Measurements from ENCODE around the gene DNAI1.

DNA sequence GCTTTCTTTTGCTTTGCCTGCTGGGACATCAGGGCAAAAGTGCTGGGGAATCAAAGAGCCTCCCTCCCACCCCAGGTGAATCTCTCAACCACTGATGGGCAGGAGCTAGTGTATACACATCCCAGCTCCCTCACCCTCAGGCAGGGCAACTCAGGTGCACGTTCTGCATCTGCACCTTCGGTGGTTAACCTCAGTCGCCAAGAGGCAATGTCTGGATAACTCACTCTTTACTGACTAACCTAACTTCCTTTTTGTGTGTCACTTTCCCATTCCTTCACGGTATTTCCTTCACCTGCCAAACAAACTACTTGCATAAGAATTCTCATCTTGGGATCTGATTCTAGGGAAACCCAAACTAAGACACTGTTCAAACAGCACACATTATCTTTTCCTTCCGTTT is 104.7 kb downstream of the DNAI1 start:
- TF ChIP-seq EZH2phosphoT487 (IDR thresholded peaks at IDR 0.05): no peak
- TF ChIP-seq, protein P1, sequence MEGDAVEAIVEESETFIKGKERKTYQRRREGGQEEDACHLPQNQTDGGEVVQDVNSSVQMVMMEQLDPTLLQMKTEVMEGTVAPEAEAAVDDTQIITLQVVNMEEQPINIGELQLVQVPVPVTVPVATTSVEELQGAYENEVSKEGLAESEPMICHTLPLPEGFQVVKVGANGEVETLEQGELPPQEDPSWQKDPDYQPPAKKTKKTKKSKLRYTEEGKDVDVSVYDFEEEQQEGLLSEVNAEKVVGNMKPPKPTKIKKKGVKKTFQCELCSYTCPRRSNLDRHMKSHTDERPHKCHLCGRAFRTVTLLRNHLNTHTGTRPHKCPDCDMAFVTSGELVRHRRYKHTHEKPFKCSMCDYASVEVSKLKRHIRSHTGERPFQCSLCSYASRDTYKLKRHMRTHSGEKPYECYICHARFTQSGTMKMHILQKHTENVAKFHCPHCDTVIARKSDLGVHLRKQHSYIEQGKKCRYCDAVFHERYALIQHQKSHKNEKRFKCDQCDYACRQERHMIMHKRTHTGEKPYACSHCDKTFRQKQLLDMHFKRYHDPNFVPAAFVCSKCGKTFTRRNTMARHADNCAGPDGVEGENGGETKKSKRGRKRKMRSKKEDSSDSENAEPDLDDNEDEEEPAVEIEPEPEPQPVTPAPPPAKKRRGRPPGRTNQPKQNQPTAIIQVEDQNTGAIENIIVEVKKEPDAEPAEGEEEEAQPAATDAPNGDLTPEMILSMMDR (IDR thresholded peaks at IDR 0.05): no peak
